ENCODE data around the gene NANS. TPM values are rescaled to one million over a fixed set of nuclear protein-coding genes. Genes with fewer than 3 reads are reported as not detected.

Gene NANS
- total and polyA plus RNA-seq, 2 of the 8 experiments (the other 6 are each of a cell fraction or from before 2014, with no cell fraction given) = 56.5 to 67.3 TPM

DNA sequence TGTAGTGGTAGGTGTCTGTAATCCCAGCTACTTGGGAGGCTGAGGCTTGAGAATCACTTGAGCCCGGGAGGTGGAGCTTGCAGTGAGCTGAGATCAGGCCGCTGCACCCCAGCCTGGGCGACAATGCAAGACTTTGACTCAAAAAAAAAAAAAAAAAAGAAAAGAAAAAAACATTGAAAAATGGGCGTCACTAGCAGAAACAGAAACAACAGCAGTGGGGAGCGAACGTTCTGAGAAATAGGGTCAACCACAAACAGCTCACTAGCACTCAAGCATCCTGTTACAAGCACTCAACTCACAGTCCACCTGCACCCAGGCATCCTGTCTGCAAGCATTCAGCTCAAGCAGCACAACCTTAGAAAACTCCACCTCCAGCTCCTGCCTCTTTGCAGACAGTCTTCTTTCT, 45.3 kb downstream of the NANS start:
- WGBS, 2 experiments (ENCODE audit: extremely low coverage in 1 of 2, insufficient coverage in 1 of 2, insufficient read length in 1 of 2, insufficient replicate concordance in 2 of 2, low coverage in 1 of 2, low lambda C conversion rate in 2 of 2, missing lambda C conversion rate in 1 of 2) = 38% methylated on average over 3 of the region's 6 CpGs; no CpG with 5 or more reads in 1 of the 2 experiments
- CTCF ChIA-PET (ENCODE audit: partially characterized antibody) = interaction anchor here (0.6 to 1.3 kb wide), 4 partner anchors 12 to 308 kb away, joined by 3 to 4 read pairs (median 3); partner anchors contain the start of gene TRIM14

More for the DNA sequence above, 45.3 kb downstream of the NANS start:
- Histone ChIP-seq H2BK5ac (ENCODE audit: low read depth, low read length) (no peak overlapping the region), H3K79me2 (ENCODE audit: control insufficient read depth in 1 of 2, insufficient read depth in 2 of 2, low read length in 2 of 2) (no peaks in the 10 kb centered on the region), H4K5ac (ENCODE audit: insufficient read length, low read depth, low read length) (no peak overlapping the region), H2BK15ac (ENCODE audit: low read length) (no peak overlapping the region), H3K4me1 (replicated peaks in 1 of 4; ENCODE audit: control insufficient read depth in 3 of 4, insufficient read depth in 4 of 4, low read length in 3 of 4) (peaks cover 0 to 5% (median 3%) of the 10 kb centered on the region in 4 experiments; a peak in 4 of 7 replicates), H3K56ac (replicated peaks; ENCODE audit: insufficient read length, low read depth, low read length) (no peak overlapping the region), H2AK5ac (ENCODE audit: low read depth, low read length) (no peak overlapping the region), H3K23ac (ENCODE audit: insufficient read length) (no peak overlapping the region), H3K4me3 (ENCODE audit: extremely low read depth in 1 of 4, insufficient read depth in 2 of 4, low read depth in 3 of 4, low read length in 4 of 4) (no peak overlapping the region), H3K14ac (ENCODE audit: insufficient read length) (no peak overlapping the region), H3K18ac (ENCODE audit: extremely low read depth, low read length) (no peak overlapping the region), H3K4me2 (ENCODE audit: insufficient read depth in 1 of 2, low read depth in 2 of 2, low read length in 2 of 2) (0 out of 4 replicates have a peak overlapping the region, but pooled peaks of 1 of the 2 experiments have one; percentile 39), H2BK120ac (replicated peaks; ENCODE audit: low read depth, low read length) (no peak overlapping the region), H3K9me3 (ENCODE audit: insufficient read depth in 2 of 2, low read depth in 1 of 2, low read length in 1 of 2) (no peaks in the 10 kb centered on the region), H4K20me1 (replicated peaks in 1 of 2; ENCODE audit: control insufficient read depth in 1 of 2, insufficient read depth in 2 of 2, low read length in 2 of 2) (peaks cover 1 to 2% of the 10 kb centered on the region in 2 experiments), H2AFZ (ENCODE audit: low read length) (no peak overlapping the region), H3K79me1 (ENCODE audit: low read depth, low read length) (no peaks in the 10 kb centered on the region), H3K36me3 (ENCODE audit: control insufficient read depth in 2 of 4, insufficient read depth in 4 of 4, low read length in 3 of 4) (peaks cover 0 to 3% (median 0%) of the 10 kb centered on the region in 4 experiments; a peak in 1 of 8 replicates), H3K27ac (ENCODE audit: low read depth, low read length) (no peak overlapping the region), H2BK12ac (ENCODE audit: low read depth, low read length) (no peak overlapping the region), H2BK20ac (ENCODE audit: low read length) (no peak overlapping the region), H3K9ac (replicated peaks in 1 of 4; ENCODE audit: extremely low read depth in 1 of 4, low read depth in 3 of 4, low read length in 3 of 4) (no peak overlapping the region), H3K4ac (replicated peaks; ENCODE audit: insufficient read length, low read depth, low read length) (no peak overlapping the region), H3K23me2 (ENCODE audit: low read depth, low read length) (no peaks in the 10 kb centered on the region), H3K27me3 (replicated peaks in 1 of 4; ENCODE audit: control insufficient read depth in 3 of 4, extremely low read depth in 1 of 4, insufficient read depth in 3 of 4, low read length in 3 of 4) (no peaks in the 10 kb centered on the region), H4K91ac (replicated peaks; ENCODE audit: insufficient read length, low read length) (no peak overlapping the region), H4K8ac (ENCODE audit: extremely low read depth, insufficient read depth, low read length) (no peak overlapping the region)
- TF ChIP-seq SIN3A (conservative IDR thresholded peaks at IDR 0.05 in 1 of 2, IDR thresholded peaks at IDR 0.05 in 1 of 2; ENCODE audit: low read depth in 1 of 2, low read length in 2 of 2) (no peak), SIRT6 (IDR thresholded peaks at IDR 0.05; ENCODE audit: low read length) (no peak), RXRA (IDR thresholded peaks at IDR 0.05; ENCODE audit: insufficient read depth, low read depth, low read length) (no peak)
- TF ChIP-seq, protein P1, sequence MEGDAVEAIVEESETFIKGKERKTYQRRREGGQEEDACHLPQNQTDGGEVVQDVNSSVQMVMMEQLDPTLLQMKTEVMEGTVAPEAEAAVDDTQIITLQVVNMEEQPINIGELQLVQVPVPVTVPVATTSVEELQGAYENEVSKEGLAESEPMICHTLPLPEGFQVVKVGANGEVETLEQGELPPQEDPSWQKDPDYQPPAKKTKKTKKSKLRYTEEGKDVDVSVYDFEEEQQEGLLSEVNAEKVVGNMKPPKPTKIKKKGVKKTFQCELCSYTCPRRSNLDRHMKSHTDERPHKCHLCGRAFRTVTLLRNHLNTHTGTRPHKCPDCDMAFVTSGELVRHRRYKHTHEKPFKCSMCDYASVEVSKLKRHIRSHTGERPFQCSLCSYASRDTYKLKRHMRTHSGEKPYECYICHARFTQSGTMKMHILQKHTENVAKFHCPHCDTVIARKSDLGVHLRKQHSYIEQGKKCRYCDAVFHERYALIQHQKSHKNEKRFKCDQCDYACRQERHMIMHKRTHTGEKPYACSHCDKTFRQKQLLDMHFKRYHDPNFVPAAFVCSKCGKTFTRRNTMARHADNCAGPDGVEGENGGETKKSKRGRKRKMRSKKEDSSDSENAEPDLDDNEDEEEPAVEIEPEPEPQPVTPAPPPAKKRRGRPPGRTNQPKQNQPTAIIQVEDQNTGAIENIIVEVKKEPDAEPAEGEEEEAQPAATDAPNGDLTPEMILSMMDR (IDR thresholded peaks at IDR 0.05; ENCODE audit: control extremely low read depth in 1 of 3, insufficient read depth in 1 of 3, low read depth in 1 of 3, low read length in 3 of 3) = no peak
- POLR2A ChIA-PET (ENCODE audit: partially characterized antibody) = interaction anchor here (1.1 to 1.3 kb wide), 3 partner anchors 9 to 17 kb away, joined by 3 to 7 read pairs (median 4); partner anchors contain the start of gene TRIM14
- DNase-seq (ENCODE audit: low read depth in 1 of 2, low spot score in 2 of 2) = no peak
- FAIRE-seq = no peak
